ENCODE measurements around the gene HOXB5.

HOXB5 gene

DNA sequence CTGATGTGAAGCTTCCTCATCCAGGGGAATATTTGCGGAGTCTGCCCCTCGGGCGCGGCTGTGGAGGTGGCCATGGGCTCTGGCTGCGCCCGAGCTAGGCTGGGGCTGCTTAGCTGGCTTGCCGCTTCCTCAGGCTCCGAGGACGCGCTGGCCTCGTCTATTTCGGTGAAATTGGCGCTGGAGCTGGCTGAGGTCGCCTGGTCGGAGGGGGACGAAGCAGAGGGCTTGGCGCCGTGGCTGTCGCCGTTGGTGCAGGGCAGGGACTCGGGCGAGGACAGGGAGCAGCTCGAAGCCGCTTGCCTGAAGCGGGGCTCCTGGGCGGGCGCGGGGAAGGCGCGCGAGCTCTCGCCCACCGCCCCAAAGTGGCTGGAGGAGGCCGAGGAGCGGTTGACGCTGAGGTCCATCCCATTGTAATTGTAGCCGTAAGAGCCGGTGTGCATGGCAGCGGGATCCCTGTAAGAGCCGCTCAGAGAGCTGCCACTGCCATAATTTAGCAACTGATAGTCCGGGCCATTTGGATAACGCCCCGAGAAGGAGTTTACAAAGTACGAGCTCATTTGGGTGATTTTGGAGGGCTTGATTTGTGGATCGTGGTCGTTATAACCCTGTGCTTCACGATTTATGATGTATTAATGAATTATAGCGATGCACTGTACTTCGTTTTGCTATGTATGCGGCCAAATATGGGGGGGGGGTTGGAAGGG, at the start of gene HOXB5:
HOXB5 (minus strand) TSS at position 654 of the 704 bp plus-strand sequence; CDS start at position 557, 97 bp downstream.
- DNase-seq = peak in 1 of 58 donors; percentile 26

DNA sequence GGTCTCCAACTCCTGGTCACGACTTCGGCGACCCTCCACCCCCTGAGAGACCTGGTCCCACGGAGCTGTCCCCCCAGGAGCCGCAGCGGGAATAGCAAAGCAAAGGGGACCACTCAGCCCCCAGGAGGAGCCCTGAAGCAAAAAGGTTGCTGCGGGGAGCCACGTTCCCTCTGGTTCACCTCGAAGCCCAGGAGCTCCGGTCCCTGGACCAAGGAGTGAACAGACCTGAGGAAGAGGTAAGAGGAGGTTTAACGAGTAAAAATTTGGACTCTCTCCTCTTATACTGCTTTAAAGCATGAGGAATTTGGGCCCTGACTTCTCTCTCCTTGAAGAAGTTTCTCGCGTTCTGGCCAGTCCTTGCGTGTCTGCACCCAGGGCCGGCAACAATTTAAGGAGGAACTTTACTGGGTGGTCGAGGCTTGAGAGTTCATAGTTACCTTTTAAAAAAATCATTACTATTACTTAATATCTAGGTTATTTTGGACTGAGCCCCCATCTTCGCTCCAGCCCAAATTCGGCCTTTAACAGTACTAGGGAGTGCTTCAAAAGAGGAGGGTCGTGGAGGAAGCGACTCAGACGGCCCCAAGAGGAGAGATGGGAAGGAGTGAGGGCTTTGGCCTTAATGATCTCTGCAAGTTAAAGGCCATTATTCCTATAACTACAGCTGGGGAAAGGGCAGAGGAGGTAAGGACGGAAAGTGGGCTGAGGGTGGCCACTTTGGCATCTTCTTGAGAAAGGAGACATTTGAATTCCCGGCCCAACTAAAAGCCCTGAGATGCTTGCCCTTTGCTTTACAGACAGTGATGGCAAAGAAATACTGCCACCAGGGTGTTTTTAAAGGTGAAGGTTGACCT, 49.5 kb upstream of the HOXB5 start:
- DNase-seq = no peak

DNA sequence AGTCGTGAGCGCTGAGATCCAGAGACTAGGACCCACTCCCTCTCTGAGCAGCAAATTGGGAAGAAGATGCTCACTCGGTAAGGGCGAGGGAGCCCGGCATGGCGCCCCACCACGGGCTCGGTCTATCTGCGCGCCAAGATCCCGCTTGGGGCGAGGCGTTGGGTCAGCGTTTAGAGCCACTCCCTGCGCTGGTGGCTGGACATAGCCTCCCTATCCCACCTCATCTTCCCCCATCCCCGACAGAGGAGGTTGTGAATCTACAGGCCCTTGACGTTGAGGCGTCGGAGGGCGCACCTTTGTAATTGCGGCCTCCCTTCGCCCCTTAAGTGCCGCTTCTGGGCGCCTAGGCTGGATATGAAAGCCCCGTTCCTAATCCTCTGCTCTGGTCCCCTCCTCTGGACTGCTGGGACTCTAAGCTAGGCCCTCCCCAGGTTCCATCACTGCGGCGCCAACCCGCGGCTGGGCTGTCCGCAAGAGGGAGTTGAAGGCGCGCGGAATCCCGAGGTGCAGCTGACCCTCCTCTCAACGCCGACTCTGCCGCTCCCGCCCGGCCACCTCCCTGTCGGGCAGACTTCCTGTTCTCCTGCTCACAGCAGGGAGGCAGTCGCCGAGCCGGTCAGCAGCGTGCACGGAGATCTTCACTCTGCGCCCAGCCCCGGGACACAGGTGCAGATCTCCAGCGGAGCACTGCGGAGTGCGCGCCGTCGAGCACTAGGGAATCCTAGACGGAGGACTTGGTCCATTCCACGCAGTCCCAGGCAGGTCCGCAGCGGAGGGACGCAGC, 48.7 kb upstream of the HOXB5 start:
- DNase-seq = no peak

DNA sequence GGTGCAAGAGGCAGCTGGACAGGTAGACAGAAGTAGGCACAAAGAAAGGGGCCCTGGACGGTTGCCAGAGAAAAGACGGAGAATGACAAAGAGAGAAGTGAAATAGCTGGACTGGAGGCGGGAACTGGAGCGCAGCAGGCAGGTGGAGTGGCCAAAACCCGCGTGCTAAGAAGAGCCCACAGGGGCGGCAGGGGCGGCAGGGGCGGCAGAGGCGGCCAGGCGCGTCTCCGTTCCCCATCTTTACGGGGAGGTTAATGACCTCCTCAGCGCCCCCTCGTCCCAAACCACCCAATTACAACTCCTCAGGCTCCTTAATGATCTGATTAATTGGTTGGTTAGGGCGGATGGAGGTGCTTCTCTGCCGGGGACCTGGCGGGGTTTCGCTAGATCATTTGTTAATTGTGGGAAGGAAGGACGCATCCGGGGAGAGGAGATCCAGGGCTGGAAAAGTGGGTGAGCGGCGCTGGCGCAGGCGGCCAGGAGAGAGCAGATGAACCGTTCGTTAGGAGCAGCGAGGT, 48.0 kb upstream of the HOXB5 start:
- DNase-seq = no peak

DNA sequence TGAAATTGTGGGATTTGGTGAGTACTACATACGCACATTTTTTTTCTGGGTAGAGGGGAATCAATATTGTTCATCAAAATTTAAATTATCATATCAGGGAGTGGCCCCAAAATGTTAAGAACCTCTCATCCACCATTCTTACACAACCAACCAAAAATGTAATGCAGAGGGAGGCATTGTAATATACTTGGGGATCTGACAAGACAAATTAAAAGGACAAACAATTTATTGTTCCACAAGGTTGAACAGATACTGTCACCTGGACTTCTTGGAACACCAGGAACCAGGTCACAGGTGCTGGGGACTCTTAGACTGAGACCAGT, 47.2 kb upstream of the HOXB5 start:
- no peak for DNase-seq

DNA sequence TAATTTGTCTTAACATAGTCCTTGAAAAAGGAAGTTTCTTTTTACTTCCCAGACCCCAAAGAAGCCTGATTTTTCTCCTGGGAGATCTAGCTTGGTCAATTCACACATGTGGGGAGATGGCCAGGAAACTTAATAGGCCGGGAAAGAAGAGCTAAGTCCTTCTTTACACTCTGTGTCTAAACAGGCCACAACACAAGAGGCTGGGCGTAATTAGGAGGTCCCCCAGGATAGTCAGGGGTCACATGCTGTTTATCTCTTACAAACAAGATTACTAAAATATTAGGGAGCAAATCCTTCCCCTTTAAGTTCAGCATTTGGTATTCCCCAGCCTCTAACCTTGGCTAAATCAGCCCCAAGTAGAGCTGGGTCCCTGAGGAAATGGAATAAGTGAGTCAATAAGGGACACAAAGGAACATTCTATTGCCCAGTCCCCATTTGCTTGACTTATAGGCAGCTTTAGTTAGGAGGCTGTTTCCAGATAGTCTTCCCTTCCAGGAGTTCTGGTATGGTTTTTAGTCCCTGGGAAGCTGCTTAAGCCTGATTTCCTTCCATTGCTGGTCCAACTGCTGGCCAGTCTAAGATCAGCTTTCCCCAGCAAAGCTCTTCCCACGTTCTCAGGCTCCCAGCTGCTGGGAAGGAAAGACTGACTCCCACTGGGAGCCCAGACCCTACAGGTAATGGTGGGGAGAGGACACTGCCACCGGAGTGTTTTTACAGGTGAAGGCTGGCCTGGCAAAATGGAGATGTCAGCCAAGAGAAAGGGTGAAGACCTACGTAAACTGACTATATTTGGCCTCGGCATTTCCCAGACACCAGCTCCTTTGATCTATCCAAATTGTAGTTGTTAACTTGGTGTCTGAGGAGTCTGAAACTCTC, 46.6 kb upstream of the HOXB5 start:
- DNase-seq = no peak

DNA sequence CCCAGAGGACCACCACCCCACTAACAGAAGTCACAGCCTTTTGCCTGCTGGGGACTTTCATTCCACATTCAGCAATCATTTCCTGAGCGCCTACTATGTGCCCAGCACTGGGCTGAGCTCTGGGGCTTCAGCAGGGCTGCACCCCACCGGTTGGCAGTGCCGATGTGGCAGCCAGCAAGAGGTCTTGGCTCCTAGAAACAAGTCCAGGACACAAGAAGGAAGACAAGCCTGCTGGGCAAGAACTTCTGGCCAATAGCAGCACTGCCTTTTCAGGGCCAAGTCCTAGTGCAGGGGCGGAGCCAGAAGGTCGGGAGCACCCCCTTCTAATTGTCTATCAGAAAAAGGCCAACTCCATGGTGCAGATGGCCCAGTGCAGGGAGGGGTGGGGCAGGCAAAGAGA, 45.6 kb upstream of the HOXB5 start:
- DNase-seq = no peak

DNA sequence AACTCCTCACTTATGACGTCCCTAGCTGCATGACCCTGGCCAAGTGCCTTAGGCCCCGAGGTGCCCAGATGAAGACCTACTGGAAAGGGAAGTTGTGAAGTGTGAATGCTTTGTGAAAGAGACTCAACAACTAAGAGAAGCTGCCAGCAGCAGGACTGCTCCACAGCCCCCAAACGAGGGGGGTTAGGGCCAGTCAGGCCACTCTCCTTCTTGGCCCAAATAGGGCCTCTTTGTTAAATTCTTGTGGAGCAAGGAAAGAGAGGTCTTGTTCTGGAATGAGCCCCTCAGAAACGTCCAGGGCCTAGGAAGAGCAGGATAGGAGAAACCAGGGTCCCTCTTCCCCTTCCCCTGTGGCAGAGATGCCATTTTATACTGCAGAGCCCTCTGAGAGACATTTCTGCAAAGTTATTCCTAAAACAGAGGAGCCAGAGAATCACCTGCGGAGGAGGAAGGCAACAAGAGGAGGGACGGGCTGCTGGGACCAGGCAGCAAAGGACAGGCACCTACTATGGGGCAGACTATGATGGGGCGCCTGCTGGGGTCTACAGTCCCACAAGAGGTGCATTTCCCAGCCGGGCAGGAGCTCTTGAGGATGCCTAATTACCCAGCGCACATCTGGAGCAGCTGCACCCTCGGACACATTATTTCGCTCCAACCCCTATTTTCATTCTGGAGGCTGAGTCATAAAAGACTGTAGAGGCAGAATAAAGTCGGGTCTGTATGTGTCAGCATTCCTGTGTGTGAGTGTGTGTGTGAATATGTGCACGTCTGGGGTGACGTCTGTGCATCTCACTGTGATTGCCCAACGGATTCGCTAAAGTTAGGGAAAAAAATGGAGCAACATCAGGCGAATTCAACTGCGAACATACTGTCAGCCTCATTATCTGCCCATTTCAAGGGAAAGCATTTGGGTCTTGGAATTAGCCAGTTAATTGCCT, 44.0 kb upstream of the HOXB5 start:
- DNase-seq = no peak

DNA sequence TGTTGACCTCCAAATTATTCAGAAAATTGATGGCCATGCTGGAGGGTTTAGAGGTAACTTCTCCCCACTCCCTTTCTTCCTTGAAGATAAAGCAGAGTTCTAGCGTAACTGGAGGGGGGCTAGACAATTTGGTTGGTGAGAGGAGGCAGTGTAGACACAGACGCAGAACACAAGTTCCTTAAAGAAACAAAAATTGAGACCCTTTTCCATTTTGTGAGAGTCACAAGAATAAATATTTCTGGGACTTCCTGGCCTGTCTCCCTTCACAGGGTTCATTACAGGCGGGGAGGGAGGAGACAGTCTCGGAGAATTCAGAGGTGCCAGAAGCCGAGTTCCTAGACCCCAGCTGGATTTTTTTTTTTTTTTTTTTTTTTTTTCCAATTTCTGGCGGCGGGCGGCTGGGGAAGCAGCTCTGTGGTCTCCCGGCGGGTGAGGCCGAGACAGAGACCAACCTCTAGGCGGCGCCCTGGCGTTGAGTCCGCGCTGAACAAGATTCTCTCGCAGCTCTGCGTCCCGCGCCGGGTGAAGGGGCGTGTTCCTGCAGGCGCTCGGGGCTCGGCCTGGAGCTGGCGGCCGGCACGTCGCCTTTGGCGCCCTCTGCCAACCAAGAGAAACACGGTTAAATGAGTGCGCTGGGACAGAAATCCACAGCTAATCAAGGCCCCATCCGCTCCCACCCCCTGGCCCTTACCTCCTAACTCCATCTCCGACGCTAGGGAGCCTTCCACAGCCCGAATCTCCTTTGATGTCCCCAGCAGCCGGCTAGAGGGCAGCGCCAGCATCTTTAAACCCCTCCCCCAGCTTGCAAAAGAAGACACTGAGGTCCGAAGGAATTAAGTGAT, 42.8 kb upstream of the HOXB5 start:
- peak in 4 of 58 donors; percentile 0 to 13 (median 8) for DNase-seq

DNA sequence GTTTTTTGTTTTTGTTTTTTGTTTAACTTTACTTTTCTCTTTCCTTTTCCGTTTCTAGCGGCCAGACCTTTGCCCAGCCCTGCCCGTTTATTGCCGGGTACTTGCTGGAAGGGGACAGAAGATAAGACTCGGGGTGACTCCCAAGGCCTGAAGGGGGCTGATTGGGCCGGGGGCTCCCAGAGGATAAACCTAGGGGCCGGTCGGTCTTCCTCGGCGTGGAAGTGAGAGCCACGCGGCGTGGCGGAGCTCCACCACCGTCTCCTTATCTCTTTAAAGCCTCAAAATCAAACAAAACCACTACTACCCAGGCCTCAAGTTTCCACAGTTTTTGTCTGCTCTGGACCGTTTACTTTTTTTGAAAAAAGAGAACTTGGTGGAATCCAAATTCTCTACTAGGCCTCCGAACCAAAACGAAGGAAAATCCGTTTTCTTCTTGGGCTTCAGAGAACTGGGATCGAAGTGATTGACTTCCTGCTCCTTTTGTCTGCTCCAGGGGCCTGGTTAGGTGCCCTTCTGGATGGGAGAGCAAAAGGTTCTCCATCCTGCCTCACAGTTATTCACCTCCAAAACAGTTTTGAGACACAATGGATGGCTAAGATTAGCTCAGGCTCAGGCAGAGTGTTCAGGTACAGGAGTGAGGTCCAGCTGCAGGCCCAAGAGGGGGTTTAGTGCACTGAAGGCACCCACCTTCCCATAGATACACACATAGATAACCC, 41.1 kb upstream of the HOXB5 start:
- DNase-seq = no peak

DNA sequence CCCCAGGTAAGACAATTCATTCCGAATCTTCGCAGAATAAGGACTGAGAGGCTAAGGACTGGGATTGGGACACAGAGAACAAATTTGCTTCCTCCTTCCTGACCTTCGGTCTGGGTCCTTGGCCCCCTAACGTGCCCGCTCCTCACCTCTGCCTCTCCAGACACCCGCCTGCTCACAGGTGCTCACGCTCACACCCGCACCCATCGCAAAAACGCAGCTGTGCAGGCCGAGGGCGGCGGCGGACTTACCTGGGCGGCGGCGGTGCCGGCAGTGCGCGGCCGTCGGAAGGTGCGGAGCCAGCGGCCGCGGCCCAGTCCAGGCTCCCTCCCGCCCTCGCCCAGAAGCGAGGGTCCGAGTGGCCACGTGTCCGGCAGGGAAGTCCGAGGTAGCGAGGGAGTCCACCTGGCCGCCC, 39.7 kb upstream of the HOXB5 start:
- DNase-seq = no peak

DNA sequence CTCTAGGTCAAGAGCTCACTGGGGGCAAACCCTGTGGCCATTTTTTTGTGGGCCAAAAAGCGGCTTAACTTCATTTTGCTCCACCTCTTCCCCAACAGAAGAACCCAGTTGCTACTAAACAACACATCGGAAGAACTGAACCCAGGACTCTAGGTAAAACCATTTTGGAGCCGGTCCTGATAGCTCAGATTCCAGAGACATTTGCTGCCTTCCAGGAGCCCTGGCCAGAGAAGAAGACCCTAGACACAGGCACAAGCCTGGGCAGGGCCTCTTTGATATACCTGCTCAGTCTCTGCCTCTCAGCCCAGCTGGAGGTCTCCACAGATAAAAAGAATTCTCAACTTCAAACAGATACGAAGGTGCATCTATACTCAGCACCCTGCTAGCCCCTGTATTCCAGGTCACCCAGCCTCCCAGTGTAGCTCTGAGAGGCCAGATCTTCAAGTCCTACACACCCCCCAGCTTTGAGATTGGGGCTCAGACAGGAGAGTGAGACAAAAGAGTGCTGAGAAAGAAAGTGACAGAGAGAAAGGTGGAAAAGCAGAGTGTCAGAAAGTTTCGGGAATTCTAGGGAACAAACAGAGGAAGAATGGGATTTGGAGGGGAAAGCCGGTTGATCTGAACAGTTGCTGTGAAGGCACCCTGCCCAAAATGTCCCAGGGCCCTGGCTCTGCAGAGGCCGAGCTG, 39.1 kb upstream of the HOXB5 start:
- no peak for DNase-seq

DNA sequence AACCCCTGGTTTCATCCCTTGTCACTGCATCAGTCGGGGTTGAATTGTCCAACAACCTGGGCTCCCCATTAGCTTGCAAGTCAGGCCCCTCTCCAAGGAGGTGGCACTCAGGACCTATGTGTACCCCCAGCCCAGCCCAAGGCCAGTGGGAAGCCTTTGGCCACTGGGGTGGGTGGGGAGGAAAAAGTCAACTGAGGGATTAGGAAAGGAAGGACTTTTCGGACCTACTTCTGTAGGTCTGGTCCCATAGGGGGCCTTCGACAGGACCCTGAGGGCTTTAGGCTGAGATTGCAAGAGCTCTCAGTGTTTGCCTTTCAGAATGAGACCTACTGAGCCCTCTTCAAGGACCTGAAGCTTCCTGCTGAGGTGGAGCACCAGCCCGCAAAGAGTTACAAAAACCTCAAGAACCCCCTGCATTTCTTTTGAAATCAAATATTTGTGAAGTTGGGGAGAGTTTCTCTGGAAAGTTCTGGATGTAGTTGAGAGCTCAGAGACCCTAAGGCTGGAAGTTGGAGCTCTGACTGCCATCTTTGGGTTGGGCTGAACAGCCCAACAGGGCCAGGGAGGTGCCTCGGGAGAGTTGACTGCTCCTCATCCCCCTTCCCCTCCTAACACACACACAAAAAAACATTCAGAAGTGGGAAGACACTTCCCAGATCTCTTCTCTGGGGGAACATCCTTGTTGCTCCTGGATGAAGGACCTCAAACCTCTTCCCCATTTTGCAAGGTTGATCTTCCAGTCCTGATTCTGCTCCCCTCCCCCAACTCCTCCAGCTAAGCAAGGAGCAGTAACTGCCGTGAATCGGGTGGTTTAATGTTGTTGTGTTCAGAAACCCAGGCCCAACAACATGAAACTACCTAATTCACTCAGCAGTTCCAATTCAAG, 38.4 kb upstream of the HOXB5 start:
- DNase-seq = no peak

DNA sequence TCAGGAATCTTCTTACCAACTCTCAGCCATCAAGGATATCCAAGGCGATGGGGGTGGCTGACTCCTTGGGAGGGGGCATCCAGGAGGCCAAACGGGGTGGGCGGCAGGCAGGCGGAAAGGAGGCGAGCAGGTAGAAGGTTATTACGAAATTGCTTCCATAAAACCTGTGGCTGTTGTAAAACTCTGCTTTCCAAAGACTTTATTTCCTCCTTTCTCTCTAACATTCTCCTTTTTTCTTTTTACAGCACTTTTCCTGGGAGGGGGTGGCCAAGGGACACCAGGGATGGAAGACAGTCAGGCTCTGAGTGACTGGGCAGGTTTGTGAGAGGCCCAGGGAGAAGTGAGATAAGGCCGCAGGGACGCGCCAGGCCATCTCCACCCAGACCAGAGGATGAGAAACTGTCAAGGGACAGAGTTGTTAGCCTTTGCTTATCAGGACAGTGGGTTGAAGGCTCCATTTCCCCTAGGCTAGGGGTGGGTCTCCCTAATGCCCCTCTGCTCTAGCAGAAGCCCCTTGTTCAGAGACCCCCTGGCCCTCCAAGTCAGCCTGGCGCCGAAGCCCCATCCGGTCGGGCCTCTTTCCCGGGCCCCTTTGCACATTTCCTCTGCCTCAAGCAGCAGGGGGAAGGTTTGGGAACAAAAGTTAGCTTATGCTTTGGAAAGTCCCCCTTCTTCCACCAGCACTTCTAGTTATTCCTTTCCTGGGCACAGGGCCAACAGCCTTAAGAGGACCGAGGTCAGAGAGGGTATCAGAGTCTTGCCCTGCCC, 37.5 kb upstream of the HOXB5 start:
- DNase-seq = no peak
